Measurements from ENCODE around the gene GREB1L.
"Not testable (repeated sequence)": the region's sequence is repeated elsewhere in the genome, so short reads cannot be mapped to it uniquely, and the experiment has no call there.

Gene GREB1L

GRCh38 chr18:21265971-21266673 is 24.1 kb downstream of the GREB1L start:
- DNase-seq: no peak

- no peak for DNase-seq
Measured at GRCh38 chr18:21267400-21267799, 25.4 kb downstream of the GREB1L start.

GRCh38 chr18:21269349-21269748 is 27.3 kb downstream of the GREB1L start:
- no peak for DNase-seq

GRCh38 chr18:21270453-21270852 is 28.4 kb downstream of the GREB1L start:
- no peak for DNase-seq

- DNase-seq: no peak
Measured at GRCh38 chr18:21272016-21272579, 30.1 kb downstream of the GREB1L start.

- DNase-seq: no peak
Measured at GRCh38 chr18:21273568-21273967, 31.5 kb downstream of the GREB1L start.

GRCh38 chr18:21275645-21276044 is 33.6 kb downstream of the GREB1L start:
- DNase-seq: no peak

- no peak for DNase-seq
Measured at GRCh38 chr18:21277578-21277977, 35.5 kb downstream of the GREB1L start.

GRCh38 chr18:21278218-21278617 is 36.2 kb downstream of the GREB1L start:
- not testable (repeated sequence) for DNase-seq

- no peak for DNase-seq
Measured at GRCh38 chr18:21281603-21282002, 39.6 kb downstream of the GREB1L start.

GRCh38 chr18:21284540-21284939 is 42.5 kb downstream of the GREB1L start:
- no peak for DNase-seq

- no peak for DNase-seq
Measured at GRCh38 chr18:21289827-21290226, 47.8 kb downstream of the GREB1L start.

- DNase-seq: no peak
Measured at GRCh38 chr18:21291106-21291505, 49.1 kb downstream of the GREB1L start.

GRCh38 chr18:21293479-21293878 is 51.4 kb downstream of the GREB1L start:
- DNase-seq: no peak

- no peak for DNase-seq
Measured at GRCh38 chr18:21295101-21295500, 53.1 kb downstream of the GREB1L start.

- no peak for DNase-seq
Measured at GRCh38 chr18:21296045-21296444, 54.0 kb downstream of the GREB1L start.

GRCh38 chr18:21298351-21298750 is 56.3 kb downstream of the GREB1L start:
- DNase-seq: no peak

GRCh38 chr18:21300035-21300907 is 58.2 kb downstream of the GREB1L start:
- DNase-seq: no peak

GRCh38 chr18:21300908-21301200 is 58.8 kb downstream of the GREB1L start:
- no peak for DNase-seq

- DNase-seq: no peak
Measured at GRCh38 chr18:21303445-21303844, 61.4 kb downstream of the GREB1L start.

GRCh38 chr18:21303895-21304294 is 61.9 kb downstream of the GREB1L start:
- no peak for DNase-seq

GRCh38 chr18:21305621-21306020 is 63.6 kb downstream of the GREB1L start:
- DNase-seq: no peak

- DNase-seq: no peak
Measured at GRCh38 chr18:21306368-21306767, 64.3 kb downstream of the GREB1L start.

GRCh38 chr18:21307578-21307977 is 65.5 kb downstream of the GREB1L start:
- no peak for DNase-seq

All from stimulated activated CD4-positive, alpha-beta T cell treated with anti-CD3 and anti-CD28 coated beads, Interleukin-1b, Interleukin-23, amount 100 ng/mL, for 48 hours (primary cell).